Measurements from ENCODE around the gene F10.

The F10 gene

DNA sequence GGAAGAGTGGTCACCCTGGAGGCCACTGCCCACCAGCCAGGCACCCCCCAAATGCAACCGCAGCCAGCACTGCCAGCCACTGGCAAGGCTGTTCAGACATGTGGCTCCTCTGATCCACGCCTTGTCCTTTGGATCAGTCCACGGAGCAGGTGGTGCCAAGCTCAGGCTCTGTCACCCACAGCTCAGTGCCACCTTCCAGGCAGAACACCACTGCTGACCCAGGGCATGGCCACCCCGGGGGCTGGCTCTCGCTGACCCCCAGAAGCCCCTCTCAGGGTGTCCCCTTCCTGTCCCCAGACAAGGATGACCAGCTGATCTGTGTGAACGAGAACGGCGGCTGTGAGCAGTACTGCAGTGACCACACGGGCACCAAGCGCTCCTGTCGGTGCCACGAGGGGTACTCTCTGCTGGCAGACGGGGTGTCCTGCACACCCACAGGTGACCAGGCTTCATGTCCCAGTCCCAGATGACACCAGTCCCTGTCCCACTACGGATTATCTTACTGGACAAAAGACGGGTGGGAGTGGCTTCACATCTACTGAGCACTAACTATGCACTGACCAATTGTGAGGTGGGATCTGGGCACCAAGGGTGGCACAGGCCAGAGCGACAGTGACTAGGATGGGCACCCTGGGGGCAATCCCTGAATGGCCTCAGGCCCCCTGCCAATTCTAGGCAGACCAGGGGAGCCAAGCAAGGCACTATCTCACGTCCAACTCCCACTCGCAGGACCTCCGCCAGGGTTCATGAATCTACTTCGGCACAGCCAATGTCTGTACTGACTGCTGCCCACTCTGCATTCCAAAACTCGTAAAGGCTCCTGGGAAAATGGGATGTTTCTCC is 7.0 kb upstream of the F10 start:
- DNase-seq (ENCODE audit: low read depth in 2 of 2, low spot score in 1 of 2): no peak

DNA sequence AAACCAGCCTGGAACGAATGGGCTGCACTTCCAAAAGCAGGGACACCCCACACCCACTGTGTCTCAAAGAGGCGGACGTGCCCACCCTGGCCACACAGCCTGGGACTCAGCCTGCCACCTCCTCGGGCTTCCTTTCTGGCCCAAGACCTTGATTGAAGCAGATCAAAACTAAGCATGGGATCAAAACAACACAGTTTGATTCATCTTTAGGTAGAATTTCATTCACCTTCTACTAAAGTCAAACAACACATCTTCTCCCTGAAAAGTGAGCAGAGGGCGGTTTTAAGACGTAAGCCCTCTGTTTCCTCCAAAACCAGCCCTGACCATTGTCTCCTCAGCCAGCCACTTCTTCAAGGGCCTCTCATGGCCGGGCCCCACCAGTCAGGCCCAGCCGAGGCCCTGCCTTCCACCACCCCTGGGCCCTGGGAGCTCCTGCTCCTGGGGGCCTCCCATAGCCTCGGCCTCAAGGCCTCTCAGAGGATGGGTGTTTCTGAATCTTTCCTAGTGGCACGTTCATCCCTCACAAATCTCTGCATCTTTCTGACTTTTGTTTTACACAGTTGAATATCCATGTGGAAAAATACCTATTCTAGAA is 6.3 kb upstream of the F10 start:
- no peak for DNase-seq (ENCODE audit: low read depth in 2 of 2, low spot score in 1 of 2)

GRCh38 chr13:113116871-113117271 is 5.7 kb upstream of the F10 start:
- no peak for DNase-seq (ENCODE audit: low read depth in 2 of 2, low spot score in 1 of 2)

- no peak for DNase-seq (ENCODE audit: low read depth in 2 of 2, low spot score in 1 of 2)
Observed at GRCh38 chr13:113117335-113117872, 5.2 kb upstream of the F10 start.

DNA sequence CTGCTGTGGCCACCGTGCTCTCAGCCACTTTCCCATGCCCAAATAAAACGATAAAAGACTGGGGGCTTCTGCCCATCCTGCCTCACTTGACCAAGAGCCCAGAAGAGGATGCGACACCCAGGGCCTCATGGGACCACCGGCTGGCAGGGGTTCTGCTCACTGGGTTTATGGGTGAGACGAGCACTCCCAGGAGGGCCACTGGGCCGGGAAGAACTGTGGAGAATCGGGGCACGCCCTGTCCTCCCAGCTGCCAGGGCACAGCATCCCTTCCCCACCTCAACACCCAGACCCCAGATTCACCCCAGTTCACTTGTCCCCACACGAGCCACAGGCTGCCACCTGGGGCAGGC is 4.7 kb upstream of the F10 start:
- DNase-seq (ENCODE audit: low read depth in 2 of 2, low spot score in 1 of 2): no peak

- no peak for DNase-seq (ENCODE audit: low read depth in 2 of 2, low spot score in 1 of 2)
Observed at GRCh38 chr13:113118261-113119021, 4.2 kb upstream of the F10 start.

GRCh38 chr13:113119166-113119821 is 3.3 kb upstream of the F10 start:
- no peak for DNase-seq (ENCODE audit: low read depth in 2 of 2, low spot score in 1 of 2)

- no peak for DNase-seq (ENCODE audit: low read depth in 2 of 2, low spot score in 1 of 2)
Observed at GRCh38 chr13:113119822-113120189, 2.8 kb upstream of the F10 start.

DNA sequence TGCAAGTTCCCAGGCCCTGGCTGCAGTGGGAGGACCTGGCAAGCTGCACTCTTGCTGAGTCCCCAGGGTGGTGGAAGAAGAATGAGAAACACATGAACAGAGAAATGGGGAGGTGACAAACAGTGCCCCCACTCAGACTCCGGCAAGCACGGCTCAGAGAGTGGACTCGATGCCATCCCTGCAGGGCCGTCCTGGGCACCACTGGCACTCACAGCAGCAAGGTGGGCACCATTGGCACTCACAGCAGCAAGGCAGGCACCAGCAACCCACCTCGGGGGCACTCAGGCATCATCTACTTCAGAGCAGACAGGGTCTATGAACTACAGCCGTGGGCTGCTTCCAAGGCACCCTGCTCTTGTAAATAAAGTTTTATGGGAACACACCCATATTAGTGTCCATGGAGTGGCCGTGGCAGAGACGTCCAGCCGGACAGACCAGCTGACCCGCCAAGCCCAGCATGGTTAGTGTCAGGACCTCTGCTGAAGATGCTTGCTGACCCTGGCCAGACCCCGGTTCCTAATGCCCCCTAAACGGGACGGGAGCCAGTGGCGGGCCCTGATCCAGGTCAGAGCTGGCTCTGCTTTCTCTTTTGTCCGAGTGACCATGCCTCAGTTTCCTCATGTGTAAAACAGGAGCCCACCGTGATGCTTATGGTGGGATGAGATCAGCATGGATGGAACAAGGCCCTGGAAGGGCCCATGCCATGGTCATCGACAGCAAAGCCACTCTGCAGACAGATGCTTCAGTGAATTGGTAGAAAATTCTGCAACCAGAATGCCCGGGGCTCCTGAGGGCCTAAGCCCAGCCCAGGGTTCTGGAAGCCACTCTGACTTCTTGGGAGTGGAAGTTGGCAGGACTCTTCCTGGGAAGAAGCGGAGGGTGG is 2.1 kb upstream of the F10 start:
- DNase-seq (ENCODE audit: low read depth in 2 of 2, low spot score in 1 of 2): no peak

DNA sequence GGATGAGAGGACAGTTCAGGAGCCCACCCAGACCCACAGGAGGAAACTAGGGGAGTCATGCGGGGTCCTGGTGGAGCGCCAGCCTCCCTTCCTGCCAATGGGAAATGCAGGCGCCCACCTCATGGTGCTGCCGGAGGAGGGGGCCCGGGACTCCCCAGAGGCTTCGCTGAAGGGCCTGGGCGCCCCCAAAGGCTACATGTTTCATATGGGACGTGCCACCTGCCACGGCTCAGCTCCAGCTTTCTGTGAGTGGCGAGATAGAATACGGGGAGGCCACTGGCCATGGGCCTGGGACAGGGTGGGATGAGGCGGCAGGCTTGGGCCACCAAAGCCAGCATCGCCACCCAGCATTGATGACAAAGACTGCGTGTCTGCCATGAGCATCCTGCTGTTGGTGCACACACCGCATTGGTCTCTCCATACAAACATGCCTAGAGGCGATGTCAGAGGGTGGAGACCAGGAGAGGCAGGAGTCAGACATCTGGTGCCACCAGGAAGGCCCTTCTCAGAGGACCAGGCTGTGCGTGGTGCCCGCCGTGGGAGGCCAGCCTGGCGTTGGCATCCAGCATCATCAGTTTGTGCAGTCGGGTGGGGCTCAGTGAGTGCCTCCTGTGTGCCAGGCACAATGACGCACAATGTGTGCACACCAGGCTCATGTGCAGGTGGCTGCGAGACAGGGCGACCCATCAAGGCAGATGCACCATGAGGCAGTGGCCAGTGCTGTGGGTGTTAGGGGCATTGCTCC is 1.2 kb upstream of the F10 start:
- no peak for DNase-seq (ENCODE audit: low read depth in 2 of 2, low spot score in 1 of 2)

GRCh38 chr13:113121928-113122471 is 599 bp upstream of the F10 start:
- DNase-seq (ENCODE audit: low read depth in 2 of 2, low spot score in 1 of 2): no peak

- DNase-seq (ENCODE audit: low read depth in 2 of 2, low spot score in 1 of 2): no peak
Observed at GRCh38 chr13:113123226-113124201, 915 bp downstream of the F10 start.

DNA sequence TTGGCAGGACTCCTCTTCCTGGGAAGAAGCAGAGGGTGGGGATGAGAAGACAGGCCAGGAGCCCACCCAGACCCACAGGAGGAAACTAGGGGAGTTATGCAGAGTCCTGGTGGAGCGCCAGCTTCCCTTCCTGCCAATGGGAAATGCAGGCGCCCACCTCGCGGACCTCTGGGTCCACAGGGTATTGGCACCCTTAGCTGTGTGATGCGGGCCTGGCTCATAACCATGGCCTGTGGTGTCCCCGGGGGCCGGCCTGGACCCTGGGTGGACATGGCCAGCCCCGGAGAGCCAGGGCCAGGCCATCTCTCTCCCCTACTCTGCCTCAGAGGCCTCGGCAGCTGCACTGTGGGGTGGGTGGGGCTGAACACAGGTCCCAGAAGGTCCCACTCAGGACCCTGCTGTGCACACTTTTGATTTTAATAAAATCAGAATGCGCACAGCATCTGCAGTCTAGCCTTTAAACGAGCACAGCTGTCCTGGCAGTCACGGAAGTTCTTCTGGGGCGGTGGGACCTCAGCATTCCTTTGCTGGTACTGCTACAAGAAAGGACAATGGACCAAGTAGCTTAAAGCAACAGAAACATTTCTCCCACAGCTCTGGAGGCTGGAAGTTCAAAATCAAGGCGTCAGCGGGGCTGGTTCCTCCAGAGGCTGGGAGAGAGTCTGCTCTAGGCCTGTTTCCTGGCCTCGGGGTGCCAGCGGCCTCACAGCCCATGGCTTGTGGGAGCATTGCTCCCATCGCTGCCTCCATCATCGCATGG is 1.8 kb downstream of the F10 start:
- DNase-seq (ENCODE audit: low read depth in 2 of 2, low spot score in 1 of 2): no peak

GRCh38 chr13:113125506-113126264 is 3.1 kb downstream of the F10 start:
- no peak for DNase-seq (ENCODE audit: low read depth in 2 of 2, low spot score in 1 of 2)

DNA sequence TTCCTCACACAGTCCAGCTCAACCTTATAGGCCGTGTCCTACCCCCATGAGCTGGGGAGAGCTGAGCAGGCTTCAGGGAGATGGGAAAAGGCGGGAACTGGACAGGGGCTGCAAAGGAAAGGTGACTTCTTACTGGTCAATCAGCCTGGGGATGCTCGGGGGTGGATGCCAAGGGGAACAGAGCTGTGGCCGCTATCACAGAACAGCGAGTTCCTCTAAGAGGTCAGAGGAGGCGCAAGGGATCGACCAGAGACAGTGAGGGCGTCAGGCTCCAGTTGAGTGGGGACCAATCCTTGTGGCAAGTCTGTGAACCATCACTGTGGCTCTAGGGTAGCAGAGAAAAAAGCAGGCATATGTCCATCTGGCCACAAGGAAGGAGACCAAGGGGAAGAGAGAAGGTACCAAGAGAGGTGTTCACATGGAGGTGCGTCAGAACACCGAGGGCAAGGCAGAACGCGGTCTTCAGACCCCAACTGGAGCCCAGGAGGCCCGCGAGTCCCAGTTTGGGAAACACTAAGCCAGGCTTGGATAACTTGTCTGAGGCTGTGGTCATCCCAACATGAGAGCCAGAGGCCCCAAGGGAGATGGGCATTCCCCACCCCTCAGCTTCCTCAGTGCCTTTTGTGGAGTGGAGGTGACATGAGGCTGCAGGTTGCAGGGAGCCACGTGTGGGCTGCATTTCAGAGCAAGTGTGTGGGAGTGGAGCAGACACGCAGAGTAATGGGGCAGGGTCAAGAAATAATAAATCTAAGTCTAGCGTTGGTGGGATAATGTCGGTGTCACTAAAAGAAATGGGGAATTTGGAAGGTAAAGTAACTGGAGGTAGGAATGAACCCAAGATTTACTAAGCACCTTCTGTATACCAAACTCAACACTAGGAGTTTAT is 3.9 kb downstream of the F10 start:
- DNase-seq (ENCODE audit: low read depth in 2 of 2, low spot score in 1 of 2): no peak

DNA sequence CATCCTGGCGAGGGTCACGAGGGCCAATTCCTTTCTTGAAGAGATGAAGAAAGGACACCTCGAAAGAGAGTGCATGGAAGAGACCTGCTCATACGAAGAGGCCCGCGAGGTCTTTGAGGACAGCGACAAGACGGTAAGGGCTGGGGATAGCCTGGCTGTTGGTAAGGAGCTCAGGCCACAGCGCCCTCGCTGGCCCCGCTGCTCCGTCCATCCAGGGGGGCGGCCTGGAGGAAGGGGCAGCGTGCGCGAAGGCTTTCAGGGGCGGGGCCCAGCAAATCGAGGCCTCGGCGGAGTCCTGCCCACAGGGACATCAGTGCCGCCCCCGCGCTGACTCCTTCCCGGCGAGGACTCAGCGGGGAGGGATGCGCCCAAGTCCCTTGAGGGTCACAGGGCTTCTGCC is 6.9 kb downstream of the F10 start:
- DNase-seq (ENCODE audit: low read depth in 2 of 2, low spot score in 1 of 2): no peak
